WTC11 (cell line): ENCODE data around the gene CLGN. TPM values are rescaled to one million over a fixed set of nuclear protein-coding genes. Genes with fewer than 3 reads are reported as not detected.

Experiments
- ATAC-seq: fragments of 200-7000 bp; cut with Tn5 transposase; 2 replicates; pipeline ENCODE4 v1.10.0; 2021; ENCODE audit warnings: mild to moderate bottlenecking, moderate library complexity
- CTCF ChIA-PET: fragments of 300-600 bp; sonication (Branson Sonifier 250); formaldehyde crosslinking; loops from one replicate; lab custom pipeline; 2021; ENCODE audit warnings: antibody characterized with exemption; lab: Charles Lee
- POLR2A ChIA-PET: fragments of 350-600 bp; sonication (Branson Sonifier 250); formaldehyde crosslinking; loops from one replicate; lab custom pipeline; 2021; ENCODE audit warnings: antibody characterized with exemption; lab: Charles Lee
- DNase-seq: peaks from one replicate; pipeline ENCODE4 v3.0.0; 2021; ENCODE audit warnings: low spot score
- H3K27ac Mint-ChIP-seq: 2 replicates; pipeline ENCODE4 v1.8.0; 2021; ENCODE audit warnings: mixed read lengths
- H3K27me3 Mint-ChIP-seq: 2 replicates; pipeline ENCODE4 v1.8.0; 2021; ENCODE audit warnings: low read depth, mild to moderate bottlenecking, moderate library complexity, mixed read lengths
- H3K36me3 Mint-ChIP-seq: 2 replicates; pipeline ENCODE4 v1.8.0; 2021; ENCODE audit warnings: mixed read lengths
- H3K4me1 Mint-ChIP-seq: 2 replicates; pipeline ENCODE4 v1.8.0; 2022; ENCODE audit warnings: mixed read lengths
- H3K4me3 Mint-ChIP-seq: 2 replicates; pipeline ENCODE4 v1.8.0; 2021; ENCODE audit warnings: mild to moderate bottlenecking, moderate library complexity, mixed read lengths
- H3K9me3 Mint-ChIP-seq: 2 replicates; pipeline ENCODE4 v1.8.0; 2021; ENCODE audit warnings: mixed read lengths
- ATF6 ChIP-seq: sonication (generic); formaldehyde crosslinking; IDR thresholded peaks from 2 replicates; pipeline ENCODE4 v1.8.1; 2023; ENCODE audit warnings: mild to moderate bottlenecking, missing genetic modification reagents
- CREB1 ChIP-seq: sonication (generic); formaldehyde crosslinking; IDR thresholded peaks from 2 replicates; pipeline ENCODE4 v1.8.0; 2023; ENCODE audit warnings: mild to moderate bottlenecking, missing genetic modification reagents
- ELF4 ChIP-seq: sonication (generic); formaldehyde crosslinking; IDR thresholded peaks from 2 replicates; pipeline ENCODE4 v1.8.1; 2022; ENCODE audit warnings: low read depth, mild to moderate bottlenecking, moderate library complexity, missing genetic modification reagents
- ERG ChIP-seq: fragments of 250-450 bp; sonication (Bioruptor Pico); IDR thresholded peaks from 2 replicates; pipeline ENCODE4 v1.8.0; 2021; ENCODE audit warnings: mild to moderate bottlenecking
- FOXJ3 ChIP-seq: sonication (generic); formaldehyde crosslinking; IDR thresholded peaks from 2 replicates; pipeline ENCODE4 v1.9.0; 2021; ENCODE audit warnings: missing genetic modification reagents, mild to moderate bottlenecking, borderline replicate concordance
- GABPB1 ChIP-seq: sonication (generic); formaldehyde crosslinking; IDR thresholded peaks from 2 replicates; pipeline ENCODE4 v1.8.1; 2023; ENCODE audit warnings: mild to moderate bottlenecking, missing genetic modification reagents
- GRHL2 ChIP-seq: fragments of 250-450 bp; sonication (Bioruptor Pico); IDR thresholded peaks from 2 replicates; pipeline ENCODE4 v1.8.0; 2022; ENCODE audit warnings: mild to moderate bottlenecking, moderate library complexity; ENCODE audit not compliant: insufficient replicate concordance, severe bottlenecking
- HMGXB4 ChIP-seq: sonication (generic); formaldehyde crosslinking; IDR thresholded peaks from 2 replicates; pipeline ENCODE4 v1.8.1; 2023; ENCODE audit warnings: mild to moderate bottlenecking, moderate library complexity, missing genetic modification reagents
- JAZF1 ChIP-seq: fragments of 250-450 bp; sonication (Bioruptor Pico); IDR thresholded peaks from 2 replicates; pipeline ENCODE4 v1.9.0; 2021; ENCODE audit warnings: moderate library complexity, mild to moderate bottlenecking, inconsistent platforms
- KAT7 ChIP-seq: sonication (generic); formaldehyde crosslinking; IDR thresholded peaks from 2 replicates; pipeline ENCODE4 v1.8.1; 2023; ENCODE audit warnings: missing genetic modification reagents, mild to moderate bottlenecking, borderline replicate concordance
- NFATC4 ChIP-seq: fragments of 250-450 bp; sonication (Bioruptor Pico); IDR thresholded peaks from 2 replicates; pipeline ENCODE4 v1.9.0; 2021; ENCODE audit warnings: mild to moderate bottlenecking
- PRRX2 ChIP-seq: fragments of 250-450 bp; sonication (Bioruptor Pico); IDR thresholded peaks from 2 replicates; pipeline ENCODE4 v1.8.0; 2021; ENCODE audit warnings: mild to moderate bottlenecking
- SP1 ChIP-seq: sonication (generic); formaldehyde crosslinking; conservative IDR thresholded peaks from 2 replicates; pipeline ENCODE4 v1.8.1; 2022; ENCODE audit warnings: missing genetic modification reagents
- TEAD4 ChIP-seq: sonication (generic); formaldehyde crosslinking; IDR thresholded peaks from 2 replicates; pipeline ENCODE4 v1.8.0; 2022; ENCODE audit warnings: mild to moderate bottlenecking, missing genetic modification reagents
- ZBTB21 ChIP-seq: sonication (generic); formaldehyde crosslinking; IDR thresholded peaks from 2 replicates; pipeline ENCODE4 v1.8.1; 2023; ENCODE audit warnings: mild to moderate bottlenecking, missing genetic modification reagents, borderline replicate concordance
- ZNF232 ChIP-seq: sonication (generic); formaldehyde crosslinking; IDR thresholded peaks from 2 replicates; pipeline ENCODE4 v1.8.0; 2022; ENCODE audit warnings: mild to moderate bottlenecking, missing genetic modification reagents
- ZNF423 ChIP-seq: fragments of 250-450 bp; sonication (Bioruptor Pico); IDR thresholded peaks from 2 replicates; pipeline ENCODE4 v2.1.2; 2022; ENCODE audit warnings: mild to moderate bottlenecking, moderate library complexity
- total RNA-seq: library from RNA; stranded (reverse); gene quantifications from 3 replicates; pipeline ENCODE4 v1.2.3, GENCODE V29; 2021
- TF ChIP-seq, protein P1 (sequence below): sonication (generic); formaldehyde crosslinking; IDR thresholded peaks from 2 replicates; pipeline ENCODE4 v1.8.0; 2022; ENCODE audit warnings: mild to moderate bottlenecking, missing genetic modification reagents
- TF ChIP-seq, protein P2 (sequence below): fragments of 200-600 bp; IDR thresholded peaks from 2 replicates; pipeline ENCODE4 v1.8.0; 2022; ENCODE audit warnings: antibody characterized with exemption
- TF ChIP-seq, protein P3 (sequence below): fragments of 250-450 bp; sonication (Bioruptor Pico); IDR thresholded peaks from 2 replicates; pipeline ENCODE4 v1.9.0; 2021; ENCODE audit warnings: mild to moderate bottlenecking

Gene CLGN
- total RNA-seq, 1 experiment from 2014 or later: 2.3 TPM

GRCh38 chr4:140427919-140428471, 547 bp upstream of the CLGN start:
- Mint-ChIP-seq H3K27me3 (peaks cover 23% of the 10 kb centered on the region), H3K27ac (no peak overlapping the region), H3K9me3 (no peaks in the 10 kb centered on the region), H3K4me1 (peaks cover 11% of the 10 kb centered on the region), H3K4me3 (peak overlapping the region; percentile 82), H3K36me3 (no peaks in the 10 kb centered on the region)
- DNase-seq: no peak
- no peak for ATAC-seq
- POLR2A ChIA-PET: interaction anchor here (1.5 kb wide), 1 partner anchor 55 kb away, joined by 11 read pairs; the partner anchor contains the start of gene SCOC
- CTCF ChIA-PET: interaction anchor here (0.6 to 2.9 kb wide), 23 partner anchors 10 to 1398 kb away, joined by 3 to 30 read pairs (median 4); partner anchors contain the start of genes ELMOD2 and SCOC
- TF ChIP-seq ZBTB21 (CRISPR knock-in tag): no peak
- 0 out of 2 replicates have a peak, but pooled peaks have one; percentile 0 for TF ChIP-seq CREB1
- TF ChIP-seq, protein P1, sequence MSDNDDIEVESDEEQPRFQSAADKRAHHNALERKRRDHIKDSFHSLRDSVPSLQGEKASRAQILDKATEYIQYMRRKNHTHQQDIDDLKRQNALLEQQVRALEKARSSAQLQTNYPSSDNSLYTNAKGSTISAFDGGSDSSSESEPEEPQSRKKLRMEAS (CRISPR knock-in tag): no peak
- peak; percentile 99 for TF ChIP-seq GABPB1
- TF ChIP-seq NFATC4 (CRISPR knock-in tag): no peak
- no peak for TF ChIP-seq SP1
- TF ChIP-seq ZNF423 (CRISPR knock-in tag): no peak

DNA sequence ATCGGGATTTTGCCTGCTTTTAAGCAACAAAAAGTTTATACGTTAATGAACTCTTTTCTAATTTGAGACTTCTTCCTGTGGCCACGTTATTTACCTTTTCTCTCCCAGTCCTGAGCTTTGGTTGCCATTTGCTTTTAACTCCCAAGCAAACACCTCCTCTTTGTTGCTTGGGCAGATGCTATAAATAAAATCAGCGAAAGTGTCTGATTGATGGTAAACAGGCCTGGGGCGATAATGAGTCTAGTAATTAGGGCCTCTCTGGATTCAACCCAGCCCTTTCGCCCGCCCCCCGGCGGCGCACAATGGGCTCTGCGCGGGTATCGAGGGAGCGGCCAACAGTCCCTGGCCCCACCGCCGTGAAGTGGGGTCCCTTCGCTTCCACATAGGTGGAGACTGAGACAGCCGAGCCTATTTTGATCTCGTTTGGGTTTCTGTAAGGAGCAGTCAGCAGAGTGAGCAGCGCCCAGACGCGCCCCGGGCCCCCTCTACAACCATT, 790 bp downstream of the CLGN start:
- Mint-ChIP-seq H3K9me3 (no peaks in the 10 kb centered on the region), H3K4me3 (peak overlapping the region; percentile 82), H3K4me1 (peaks cover 11% of the 10 kb centered on the region), H3K27me3 (peaks cover 25% of the 10 kb centered on the region), H3K27ac (no peak overlapping the region), H3K36me3 (no peaks in the 10 kb centered on the region)
- TF ChIP-seq ELF4: no peak
- TF ChIP-seq FOXJ3 (CRISPR knock-in tag): no peak
- no peak for TF ChIP-seq ERG (CRISPR knock-in tag)
- TF ChIP-seq, protein P2, sequence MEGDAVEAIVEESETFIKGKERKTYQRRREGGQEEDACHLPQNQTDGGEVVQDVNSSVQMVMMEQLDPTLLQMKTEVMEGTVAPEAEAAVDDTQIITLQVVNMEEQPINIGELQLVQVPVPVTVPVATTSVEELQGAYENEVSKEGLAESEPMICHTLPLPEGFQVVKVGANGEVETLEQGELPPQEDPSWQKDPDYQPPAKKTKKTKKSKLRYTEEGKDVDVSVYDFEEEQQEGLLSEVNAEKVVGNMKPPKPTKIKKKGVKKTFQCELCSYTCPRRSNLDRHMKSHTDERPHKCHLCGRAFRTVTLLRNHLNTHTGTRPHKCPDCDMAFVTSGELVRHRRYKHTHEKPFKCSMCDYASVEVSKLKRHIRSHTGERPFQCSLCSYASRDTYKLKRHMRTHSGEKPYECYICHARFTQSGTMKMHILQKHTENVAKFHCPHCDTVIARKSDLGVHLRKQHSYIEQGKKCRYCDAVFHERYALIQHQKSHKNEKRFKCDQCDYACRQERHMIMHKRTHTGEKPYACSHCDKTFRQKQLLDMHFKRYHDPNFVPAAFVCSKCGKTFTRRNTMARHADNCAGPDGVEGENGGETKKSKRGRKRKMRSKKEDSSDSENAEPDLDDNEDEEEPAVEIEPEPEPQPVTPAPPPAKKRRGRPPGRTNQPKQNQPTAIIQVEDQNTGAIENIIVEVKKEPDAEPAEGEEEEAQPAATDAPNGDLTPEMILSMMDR: no peak
- TF ChIP-seq, protein P1 (CRISPR knock-in tag): no peak
- TF ChIP-seq KAT7 (CRISPR knock-in tag): no peak
- no peak for TF ChIP-seq ZNF232 (CRISPR knock-in tag)
- TF ChIP-seq ATF6 (CRISPR knock-in tag): no peak
- TF ChIP-seq TEAD4 (CRISPR knock-in tag): no peak
- TF ChIP-seq, protein P3, sequence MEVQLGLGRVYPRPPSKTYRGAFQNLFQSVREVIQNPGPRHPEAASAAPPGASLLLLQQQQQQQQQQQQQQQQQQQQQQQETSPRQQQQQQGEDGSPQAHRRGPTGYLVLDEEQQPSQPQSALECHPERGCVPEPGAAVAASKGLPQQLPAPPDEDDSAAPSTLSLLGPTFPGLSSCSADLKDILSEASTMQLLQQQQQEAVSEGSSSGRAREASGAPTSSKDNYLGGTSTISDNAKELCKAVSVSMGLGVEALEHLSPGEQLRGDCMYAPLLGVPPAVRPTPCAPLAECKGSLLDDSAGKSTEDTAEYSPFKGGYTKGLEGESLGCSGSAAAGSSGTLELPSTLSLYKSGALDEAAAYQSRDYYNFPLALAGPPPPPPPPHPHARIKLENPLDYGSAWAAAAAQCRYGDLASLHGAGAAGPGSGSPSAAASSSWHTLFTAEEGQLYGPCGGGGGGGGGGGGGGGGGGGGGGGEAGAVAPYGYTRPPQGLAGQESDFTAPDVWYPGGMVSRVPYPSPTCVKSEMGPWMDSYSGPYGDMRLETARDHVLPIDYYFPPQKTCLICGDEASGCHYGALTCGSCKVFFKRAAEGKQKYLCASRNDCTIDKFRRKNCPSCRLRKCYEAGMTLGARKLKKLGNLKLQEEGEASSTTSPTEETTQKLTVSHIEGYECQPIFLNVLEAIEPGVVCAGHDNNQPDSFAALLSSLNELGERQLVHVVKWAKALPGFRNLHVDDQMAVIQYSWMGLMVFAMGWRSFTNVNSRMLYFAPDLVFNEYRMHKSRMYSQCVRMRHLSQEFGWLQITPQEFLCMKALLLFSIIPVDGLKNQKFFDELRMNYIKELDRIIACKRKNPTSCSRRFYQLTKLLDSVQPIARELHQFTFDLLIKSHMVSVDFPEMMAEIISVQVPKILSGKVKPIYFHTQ: no peak
- no peak for TF ChIP-seq PRRX2 (CRISPR knock-in tag)
- TF ChIP-seq GRHL2: no peak
- TF ChIP-seq HMGXB4: no peak
- TF ChIP-seq JAZF1 (CRISPR knock-in tag): no peak
- POLR2A ChIA-PET: interaction anchor here (0.6 to 1.5 kb wide), 3 partner anchors 53 to 380 kb away, joined by 3 to 11 read pairs (median 3); partner anchors contain the start of gene SCOC
- CTCF ChIA-PET: interaction anchor here (0.6 to 2.9 kb wide), 14 partner anchors 16 to 770 kb away, joined by 3 to 30 read pairs (median 4); partner anchors contain the start of genes ELMOD2 and SCOC
- DNase-seq (peak; percentile 53), ATAC-seq (peak; percentile 34)
